ENCODE data around the gene MAPRE3.

Gene MAPRE3

GRCh38 chr2:27042985-27043634, 72.7 kb downstream of the MAPRE3 start:
- DNase-seq = no peak

DNA sequence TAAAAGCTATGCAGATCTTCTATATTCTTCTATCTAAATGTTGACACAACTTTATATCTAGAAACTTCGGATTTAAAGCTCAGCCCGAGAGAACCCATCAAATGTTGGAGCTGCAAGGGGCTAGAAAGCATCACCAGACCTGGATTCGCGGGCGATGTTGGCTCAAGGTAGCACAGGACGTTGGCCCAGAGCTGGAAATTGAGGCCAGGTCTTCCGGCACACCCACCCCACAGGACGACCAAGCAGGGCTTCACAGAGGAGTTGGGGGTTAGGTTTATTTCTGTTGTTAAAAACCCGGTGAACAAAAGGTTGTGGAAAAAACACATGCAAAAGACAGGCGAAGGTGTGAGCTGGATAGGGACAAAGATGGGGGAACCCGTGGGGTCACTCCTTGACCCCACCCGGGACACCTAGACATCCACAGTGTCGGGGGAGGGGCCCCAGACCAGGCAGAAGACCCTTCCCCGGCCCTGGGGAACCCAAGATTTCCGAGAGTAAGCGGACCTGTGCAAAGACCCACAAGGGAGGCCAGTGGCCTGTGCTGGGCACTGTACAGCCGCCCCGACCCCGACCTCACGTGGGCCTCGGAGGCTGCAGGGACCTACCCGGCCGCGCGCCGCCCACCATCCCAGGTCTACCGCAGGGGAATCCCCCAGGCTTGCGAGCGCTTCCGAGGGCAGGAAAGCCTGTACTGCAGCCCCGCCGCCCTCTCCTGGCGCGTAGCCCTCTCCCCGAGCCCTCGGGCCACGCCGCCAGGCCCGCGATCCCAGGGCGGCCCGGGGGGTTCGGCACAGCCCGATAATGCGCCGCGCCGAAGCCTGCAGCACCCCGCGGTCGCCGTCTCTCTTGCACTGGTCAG, 79.2 kb downstream of the MAPRE3 start:
- DNase-seq = peak; percentile 76

DNA sequence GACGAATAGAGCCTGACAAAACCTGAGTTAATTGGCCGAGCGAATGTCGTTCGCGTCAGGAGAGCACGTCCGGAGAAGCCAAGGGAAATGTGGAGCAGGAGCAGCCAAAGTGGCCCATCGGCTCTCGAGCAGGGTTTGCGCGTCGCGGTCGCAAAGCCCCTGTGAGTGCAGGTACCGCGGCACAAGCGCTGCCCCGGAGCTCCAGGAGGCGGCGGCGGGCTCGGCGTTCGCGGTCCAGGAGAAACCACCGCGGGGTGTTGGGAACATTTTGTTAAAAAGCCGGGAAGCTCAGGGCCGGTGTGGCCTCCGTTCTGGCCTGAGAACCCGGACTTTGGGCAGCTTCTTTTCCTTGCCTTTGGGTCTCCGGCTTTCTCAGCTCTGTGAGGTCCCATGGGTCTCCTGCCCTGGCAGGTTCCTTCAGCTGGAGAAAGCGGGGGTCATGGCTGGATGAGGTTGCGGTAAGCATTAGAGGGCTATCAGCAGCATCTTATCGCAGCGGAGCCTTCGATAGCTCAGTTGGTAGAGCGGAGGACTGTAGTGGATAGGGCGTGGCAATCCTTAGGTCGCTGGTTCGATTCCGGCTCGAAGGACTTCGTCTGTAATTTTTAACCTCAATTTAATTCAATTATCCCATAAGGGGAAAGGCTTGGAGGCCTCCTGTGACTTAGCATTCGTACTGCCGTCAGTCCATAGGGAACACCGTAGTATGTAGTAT, 80.0 kb downstream of the MAPRE3 start:
- peak; percentile 92 for DNase-seq

- DNase-seq = peak; percentile 98
These were observed 80.8 kb downstream of the MAPRE3 start, which contains the start of gene AGBL5 for GRCh38 chr2:27050996-27051901. AGBL5 (plus strand) TSS chr2:27051668; CDS start chr2:27052959, 1,291 bp downstream.

- no peak for DNase-seq
These were observed 81.6 kb downstream of the MAPRE3 start for GRCh38 chr2:27051902-27052645.

GRCh38 chr2:27053321-27053720, 82.9 kb downstream of the MAPRE3 start:
- no peak for DNase-seq

DNA sequence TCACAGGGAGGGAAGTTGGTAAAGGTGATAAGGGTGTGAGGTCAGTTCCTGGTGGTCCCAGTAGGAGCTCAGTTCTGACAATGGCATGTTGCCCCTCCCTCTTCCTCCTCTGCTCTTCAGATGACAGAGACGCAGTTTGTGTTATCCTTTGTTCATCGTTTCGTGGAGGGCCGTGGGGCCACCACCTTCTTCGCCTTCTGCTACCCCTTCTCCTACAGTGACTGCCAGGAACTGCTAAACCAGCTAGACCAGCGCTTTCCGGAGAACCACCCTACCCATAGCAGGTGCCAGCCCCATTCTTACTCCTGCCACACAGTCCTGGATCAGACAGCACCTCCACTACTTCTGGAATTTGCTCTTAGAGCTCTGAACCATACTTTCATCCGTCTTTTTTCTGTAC, 83.3 kb downstream of the MAPRE3 start:
- DNase-seq = no peak

GRCh38 chr2:27054721-27055120, 84.3 kb downstream of the MAPRE3 start:
- DNase-seq = no peak

GRCh38 chr2:27057184-27057583, 86.7 kb downstream of the MAPRE3 start:
- DNase-seq = no peak

DNA sequence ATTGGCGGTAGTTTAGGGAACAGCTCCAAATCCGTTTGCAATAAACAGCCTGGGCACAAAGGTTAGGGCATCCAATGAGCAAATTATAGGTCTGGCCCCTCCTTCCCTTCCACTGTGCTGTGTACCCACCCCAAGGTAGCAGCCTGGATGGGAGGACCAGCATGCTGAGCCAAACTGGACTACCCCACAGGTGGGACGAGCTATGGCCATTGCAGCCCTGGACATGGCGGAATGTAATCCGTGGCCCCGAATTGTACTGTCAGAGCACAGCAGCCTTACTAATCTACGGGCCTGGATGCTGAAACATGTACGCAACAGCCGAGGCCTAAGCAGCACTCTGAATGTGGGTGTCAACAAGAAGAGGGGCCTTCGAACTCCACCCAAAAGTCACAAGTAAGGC, 87.8 kb downstream of the MAPRE3 start:
- DNase-seq = no peak

- no peak for DNase-seq
These were observed 88.8 kb downstream of the MAPRE3 start for GRCh38 chr2:27059141-27059820.

- no peak for DNase-seq
These were observed 89.9 kb downstream of the MAPRE3 start for GRCh38 chr2:27060323-27060722.

DNA sequence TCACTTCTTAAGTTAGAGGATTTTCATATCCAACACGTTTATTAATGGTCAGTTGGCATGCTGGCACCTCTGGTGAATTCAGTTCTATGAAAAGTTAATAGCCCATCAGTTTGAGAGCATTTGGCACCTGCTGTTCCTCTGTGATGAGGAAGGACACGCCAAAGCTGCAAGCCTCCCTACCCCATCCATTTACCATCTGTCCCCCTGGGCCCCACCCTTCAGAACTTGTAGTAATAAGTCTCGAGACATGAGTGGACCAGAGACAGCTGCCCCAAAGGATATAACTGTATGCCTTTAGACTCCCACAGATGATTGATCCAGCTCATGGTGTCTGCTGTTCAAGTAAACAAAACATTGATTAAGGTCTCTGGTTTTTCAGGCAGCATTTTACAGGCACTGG, 94.7 kb downstream of the MAPRE3 start:
- no peak for DNase-seq

DNA sequence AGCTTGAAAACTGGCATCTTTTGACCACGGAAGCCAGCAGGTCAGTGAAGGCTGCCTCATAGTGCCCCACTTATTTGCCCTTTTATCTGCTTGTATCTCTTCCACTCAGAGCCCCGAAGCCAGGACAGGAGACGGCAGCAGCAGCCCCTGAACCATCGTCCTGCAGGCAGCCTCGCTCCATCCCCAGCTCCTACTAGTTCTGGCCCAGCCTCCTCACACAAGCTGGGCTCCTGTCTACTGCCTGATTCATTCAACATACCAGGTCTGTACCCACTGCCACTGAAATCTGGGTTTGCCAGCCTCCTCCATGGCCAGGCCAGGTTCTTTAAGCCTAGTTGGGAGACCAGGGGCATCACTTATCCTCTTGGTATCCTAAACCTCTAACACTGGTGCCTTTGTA, 96.9 kb downstream of the MAPRE3 start:
- DNase-seq = no peak

- no peak for DNase-seq
These were observed 99.0 kb downstream of the MAPRE3 start for GRCh38 chr2:27069436-27069835.

- no peak for DNase-seq
These were observed 99.7 kb downstream of the MAPRE3 start for GRCh38 chr2:27069961-27070618.

DNA sequence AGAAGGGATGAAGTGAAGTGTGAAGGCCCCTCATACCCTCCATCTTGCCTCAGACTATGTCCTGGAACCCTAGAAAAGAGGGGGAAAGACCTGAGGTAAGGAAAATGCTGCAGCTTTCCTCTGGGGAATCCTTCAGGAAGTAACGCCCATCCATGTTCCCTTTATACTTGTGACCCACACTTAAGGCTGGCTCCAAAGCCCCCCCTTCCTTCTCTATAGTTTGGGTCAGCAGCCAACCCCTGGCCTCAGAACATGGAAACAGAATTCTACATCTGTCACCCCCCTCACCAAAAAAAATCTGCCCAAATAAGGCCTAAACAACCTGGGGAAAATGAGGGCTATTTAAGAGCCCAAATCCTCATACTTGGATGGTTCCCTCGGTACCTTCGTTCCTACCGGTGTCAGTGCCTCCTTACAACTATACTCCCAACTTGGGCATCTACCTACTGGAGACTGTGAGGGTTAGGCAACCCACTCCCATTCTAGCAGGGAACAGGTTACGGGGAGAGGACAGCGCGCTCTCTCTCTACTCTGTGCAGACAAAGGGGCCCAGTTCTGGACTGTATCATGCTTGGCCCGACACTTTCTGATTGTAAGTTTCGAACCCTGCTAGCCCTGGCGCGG, 100.3 kb downstream of the MAPRE3 start:
- DNase-seq = no peak

DNA sequence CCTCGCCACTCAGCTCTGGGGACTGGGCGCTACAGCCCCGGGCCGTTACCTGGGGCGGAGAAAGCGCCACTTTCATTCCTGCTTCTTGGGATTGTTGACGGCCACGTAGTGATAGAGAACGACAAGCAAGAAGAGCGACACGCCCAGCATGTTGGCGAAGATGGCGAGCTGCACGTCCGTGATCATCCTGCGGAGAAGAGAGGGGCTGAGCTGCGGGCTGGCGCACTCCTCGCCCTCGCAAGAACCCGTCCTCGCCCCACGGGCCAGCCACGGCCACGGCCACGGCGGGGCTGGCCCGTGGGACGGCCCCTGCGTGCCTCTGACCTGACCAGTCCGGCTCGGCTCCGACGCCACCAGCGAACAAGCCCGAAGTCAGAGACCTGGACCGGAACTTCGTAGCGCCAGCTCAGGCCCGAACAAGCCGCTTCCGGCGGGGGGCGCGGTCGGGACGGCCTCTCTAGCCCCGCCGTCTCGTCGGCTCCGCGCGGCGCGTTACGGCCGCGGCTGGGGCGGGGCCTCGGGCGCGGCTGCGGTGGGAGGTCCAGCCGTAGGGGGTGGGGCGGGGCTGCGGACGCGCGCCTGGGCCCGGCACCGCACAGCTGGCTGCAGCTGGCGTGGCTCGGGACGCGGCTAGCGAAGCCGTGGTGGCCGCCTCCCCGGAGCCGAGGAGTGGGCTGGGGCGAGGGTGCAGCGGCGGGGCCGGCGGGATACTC, 101.0 kb downstream of the MAPRE3 start, which contains the start of gene OST4:
Gene OST4, minus strand, starts transcription at position 378 of the 713 bp plus-strand sequence.
- DNase-seq = peak; percentile 95
